Retinal pigment epithelial cell (primary cell): ENCODE data around the gene REC114.
A peak's percentile ranks its signal among the peaks of the same experiment; 100 is the strongest.

Source experiments
- DNase-seq: peaks from one replicate; pipeline ENCODE4 v3.0.0-alpha.2; 2010; ENCODE audit warnings: low read depth
- H3K4me3 ChIP-seq: 2 replicates; pipeline ENCODE4 v1.5.1; 2011; ENCODE audit warnings: mild to moderate bottlenecking, low read length, control low read depth, moderate library complexity
- TF ChIP-seq, protein P1 (sequence below): conservative IDR thresholded peaks from 2 replicates; pipeline ENCODE4 v1.5.1; 2011; ENCODE audit warnings: low read depth, low read length, control low read depth, inconsistent platforms

Gene REC114

DNA sequence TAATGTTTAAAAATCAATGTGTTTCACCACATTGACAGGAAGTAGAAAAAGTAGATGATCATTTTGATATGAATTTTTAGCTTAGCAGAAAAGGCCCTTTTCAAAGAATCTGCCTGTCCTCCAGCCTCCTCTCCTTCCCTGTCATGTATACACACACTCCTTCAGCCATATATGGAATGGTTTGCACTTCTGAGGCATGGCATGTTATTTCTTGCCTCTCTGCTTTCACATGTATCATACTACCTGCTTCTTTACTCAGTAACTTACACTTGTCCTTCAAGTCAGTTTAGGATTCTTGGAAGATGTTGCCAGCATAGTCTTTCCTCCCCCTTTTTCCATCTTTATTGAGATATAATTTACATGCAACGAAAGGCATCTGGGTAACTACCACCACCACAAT is 79.0 kb downstream of the REC114 start:
- no peak overlapping the region for H3K4me3 ChIP-seq
- no peak for DNase-seq
- TF ChIP-seq, protein P1, sequence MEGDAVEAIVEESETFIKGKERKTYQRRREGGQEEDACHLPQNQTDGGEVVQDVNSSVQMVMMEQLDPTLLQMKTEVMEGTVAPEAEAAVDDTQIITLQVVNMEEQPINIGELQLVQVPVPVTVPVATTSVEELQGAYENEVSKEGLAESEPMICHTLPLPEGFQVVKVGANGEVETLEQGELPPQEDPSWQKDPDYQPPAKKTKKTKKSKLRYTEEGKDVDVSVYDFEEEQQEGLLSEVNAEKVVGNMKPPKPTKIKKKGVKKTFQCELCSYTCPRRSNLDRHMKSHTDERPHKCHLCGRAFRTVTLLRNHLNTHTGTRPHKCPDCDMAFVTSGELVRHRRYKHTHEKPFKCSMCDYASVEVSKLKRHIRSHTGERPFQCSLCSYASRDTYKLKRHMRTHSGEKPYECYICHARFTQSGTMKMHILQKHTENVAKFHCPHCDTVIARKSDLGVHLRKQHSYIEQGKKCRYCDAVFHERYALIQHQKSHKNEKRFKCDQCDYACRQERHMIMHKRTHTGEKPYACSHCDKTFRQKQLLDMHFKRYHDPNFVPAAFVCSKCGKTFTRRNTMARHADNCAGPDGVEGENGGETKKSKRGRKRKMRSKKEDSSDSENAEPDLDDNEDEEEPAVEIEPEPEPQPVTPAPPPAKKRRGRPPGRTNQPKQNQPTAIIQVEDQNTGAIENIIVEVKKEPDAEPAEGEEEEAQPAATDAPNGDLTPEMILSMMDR: no peak

DNA sequence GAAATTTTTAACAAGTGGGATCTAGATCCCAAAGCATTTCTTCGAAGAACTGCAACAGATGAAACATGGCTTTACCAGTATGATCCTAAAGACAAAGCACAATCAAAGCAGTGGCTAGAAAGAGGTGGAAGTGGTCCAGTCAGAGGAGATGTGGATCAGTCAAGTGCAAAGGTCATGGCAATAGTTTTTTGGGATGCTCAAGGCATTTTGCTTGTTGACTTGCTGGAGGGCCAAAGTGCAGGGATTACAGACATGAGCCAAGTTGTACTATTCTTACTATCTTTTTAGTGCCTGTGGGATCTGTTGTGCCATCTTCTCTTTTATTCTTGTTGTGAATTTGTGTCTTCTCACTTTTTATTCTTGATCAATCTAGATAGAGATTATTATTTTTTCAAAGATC is 82.0 kb downstream of the REC114 start:
- no peak overlapping the region for H3K4me3 ChIP-seq
- DNase-seq: no peak
- TF ChIP-seq, protein P1: no peak

- TF ChIP-seq, protein P1: no peak
- no peak for DNase-seq
- no peak overlapping the region for H3K4me3 ChIP-seq
Observed at GRCh38 chr15:73527598-73527997, 84.6 kb downstream of the REC114 start.

DNA sequence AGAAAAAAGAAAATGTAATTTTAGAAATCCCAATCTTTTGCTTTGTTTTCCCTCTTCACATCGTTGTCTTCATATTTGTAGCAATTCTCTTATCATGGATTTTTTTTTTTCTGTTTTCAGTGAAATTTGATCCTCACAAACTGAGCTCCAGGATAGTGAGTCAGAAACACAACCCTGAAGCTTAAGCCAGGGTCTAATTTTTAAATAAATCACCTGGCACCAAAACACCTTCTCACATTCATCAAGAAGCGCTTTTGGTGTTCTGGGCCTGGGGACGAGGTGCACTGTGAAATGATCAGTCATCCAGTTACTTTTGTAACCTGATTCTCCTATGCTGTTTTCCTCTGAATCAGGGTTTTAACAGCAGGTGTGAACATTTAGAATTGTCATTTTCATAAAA is 87.7 kb downstream of the REC114 start:
- peak; percentile 8 for DNase-seq
- TF ChIP-seq, protein P1: no peak
- H3K4me3 ChIP-seq: no peak overlapping the region

GRCh38 chr15:73538123-73538522 is 95.2 kb downstream of the REC114 start:
- no peak overlapping the region for H3K4me3 ChIP-seq
- no peak for DNase-seq
- TF ChIP-seq, protein P1: no peak

- no peak overlapping the region for H3K4me3 ChIP-seq
- TF ChIP-seq, protein P1: no peak
- no peak for DNase-seq
Observed at GRCh38 chr15:73538563-73539211, 95.7 kb downstream of the REC114 start.
